ENCODE measurements around the gene RAP1B.

The RAP1B gene

GRCh38 chr12:68573406-68573805 is 37.3 kb upstream of the RAP1B start:
- no peak for TF ChIP-seq CTCF (conservative IDR thresholded peaks at IDR 0.05; ENCODE audit: low read depth, low read length)
- DNase-seq (ENCODE audit: low read depth), result no peak
- H3K4me3 ChIP-seq (ENCODE audit: low read length), result no peak overlapping the region

GRCh38 chr12:68577949-68578348 is 32.8 kb upstream of the RAP1B start:
- no peak for TF ChIP-seq CTCF (conservative IDR thresholded peaks at IDR 0.05; ENCODE audit: low read depth, low read length)
- no peak overlapping the region for H3K4me3 ChIP-seq (ENCODE audit: low read length)
- no peak for DNase-seq (ENCODE audit: low read depth)

DNA sequence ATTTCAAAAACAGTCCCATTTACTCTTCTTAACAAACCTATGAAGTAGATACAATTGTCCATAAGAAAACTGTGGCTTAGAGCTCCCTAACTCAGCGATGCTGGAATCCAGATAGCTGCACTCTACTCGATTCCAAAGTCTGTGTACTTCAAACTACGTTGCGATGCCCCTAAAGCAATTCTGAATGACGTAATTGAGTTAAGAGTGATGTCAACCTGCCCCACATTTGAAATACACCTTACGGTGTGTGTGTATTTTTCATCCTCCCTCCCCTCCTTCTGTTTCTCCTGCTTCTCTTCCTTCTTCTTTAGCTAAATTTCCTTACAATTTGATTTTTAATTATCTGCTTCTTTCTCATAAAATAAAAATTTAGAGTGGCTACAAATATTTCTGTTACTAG is 31.9 kb upstream of the RAP1B start:
- TF ChIP-seq CTCF (conservative IDR thresholded peaks at IDR 0.05; ENCODE audit: low read depth, low read length), result no peak
- DNase-seq (ENCODE audit: low read depth), result no peak
- no peak overlapping the region for H3K4me3 ChIP-seq (ENCODE audit: low read length)

DNA sequence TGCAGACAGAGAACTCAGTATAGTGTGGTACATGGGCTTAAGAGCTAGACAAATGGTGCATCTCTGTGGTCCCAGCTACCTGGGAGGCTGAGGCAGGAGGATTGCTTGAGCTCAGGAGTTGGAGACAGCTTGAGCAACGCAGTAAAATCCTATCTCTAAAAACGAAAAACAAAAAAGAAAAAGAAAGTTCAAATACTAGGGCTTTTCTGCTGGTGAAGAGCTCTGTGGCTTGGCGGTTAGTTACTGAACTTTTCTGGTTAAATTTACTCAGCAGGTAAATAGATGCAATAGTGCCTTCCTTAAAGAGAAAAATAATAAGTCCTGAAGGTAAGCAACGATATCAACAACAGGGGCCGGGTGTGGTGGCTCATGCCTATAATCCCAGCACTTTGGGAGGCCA is 31.4 kb upstream of the RAP1B start:
- no peak overlapping the region for H3K4me3 ChIP-seq (ENCODE audit: low read length)
- TF ChIP-seq CTCF (conservative IDR thresholded peaks at IDR 0.05; ENCODE audit: low read depth, low read length), result no peak
- DNase-seq (ENCODE audit: low read depth), result no peak

DNA sequence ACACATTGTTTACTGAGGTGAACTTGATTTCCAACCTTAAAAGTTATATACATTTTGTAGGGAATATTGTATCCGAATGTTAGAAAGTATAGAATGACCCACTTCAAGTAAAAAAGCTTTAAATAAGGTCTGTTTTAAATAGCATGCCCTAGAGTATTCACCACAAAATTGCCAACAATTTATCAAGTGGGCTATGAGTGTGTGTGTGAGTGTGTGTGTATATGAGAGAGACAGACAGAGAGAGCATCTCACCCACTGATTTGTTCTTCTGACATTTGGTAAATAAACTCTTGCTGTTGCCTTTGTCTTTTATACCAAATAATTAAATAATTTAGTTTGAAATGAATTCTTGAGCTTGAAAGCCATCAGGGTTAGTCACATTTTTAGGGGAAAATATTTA is 29.8 kb upstream of the RAP1B start:
- DNase-seq (ENCODE audit: low read depth), result no peak
- TF ChIP-seq CTCF (conservative IDR thresholded peaks at IDR 0.05; ENCODE audit: low read depth, low read length), result no peak
- H3K4me3 ChIP-seq (ENCODE audit: low read length), result no peak overlapping the region

GRCh38 chr12:68581926-68582325 is 28.8 kb upstream of the RAP1B start:
- no peak overlapping the region for H3K4me3 ChIP-seq (ENCODE audit: low read length)
- DNase-seq (ENCODE audit: low read depth), result no peak
- no peak for TF ChIP-seq CTCF (conservative IDR thresholded peaks at IDR 0.05; ENCODE audit: low read depth, low read length)

- no peak for DNase-seq (ENCODE audit: low read depth)
- TF ChIP-seq CTCF (conservative IDR thresholded peaks at IDR 0.05; ENCODE audit: low read depth, low read length), result no peak
- no peak overlapping the region for H3K4me3 ChIP-seq (ENCODE audit: low read length)
Observed at GRCh38 chr12:68585966-68586365, 24.7 kb upstream of the RAP1B start.
